Liver (tissue), 3 donors: ENCODE results near the gene SMAP2.

Experiments used
- ATF3 ChIP-seq: IDR thresholded peaks from 2 replicates; pipeline ENCODE4 v1.6.1; 2016; ENCODE audit warnings: antibody characterized with exemption
- EGR1 ChIP-seq, 2 donors: IDR thresholded peaks; 2 replicates each; pipeline ENCODE4 v1.6.1; 2016 to 2018; ENCODE audit warnings: antibody characterized with exemption in 2 of 2, low read depth in 2 of 2
- FOXA1 ChIP-seq: IDR thresholded peaks from 2 replicates; pipeline ENCODE4 v1.6.1; 2016; ENCODE audit warnings: antibody characterized with exemption
- GABPA ChIP-seq, 2 donors: IDR thresholded peaks in 1 of 2; conservative IDR thresholded peaks in 1 of 2; 2 replicates each; pipeline ENCODE4 v1.6.1; 2016; ENCODE audit warnings: antibody characterized with exemption in 2 of 2, mild to moderate bottlenecking in 1 of 2, moderate library complexity in 1 of 2
- HNF4A ChIP-seq, 2 donors: conservative IDR thresholded peaks; 2 replicates each; pipeline ENCODE4 v1.6.1; 2016; ENCODE audit warnings: antibody characterized with exemption in 2 of 2, mild to moderate bottlenecking in 2 of 2
- JUND ChIP-seq, 2 donors: IDR thresholded peaks; 2 replicates each; pipeline ENCODE4 v1.6.1; 2016; ENCODE audit warnings: antibody characterized with exemption in 2 of 2
- MAX ChIP-seq: IDR thresholded peaks from 2 replicates; pipeline ENCODE4 v1.6.1; 2016; ENCODE audit warnings: antibody characterized with exemption
- NR2F2 ChIP-seq: IDR thresholded peaks from 2 replicates; pipeline ENCODE4 v1.6.1; 2016; ENCODE audit warnings: antibody characterized with exemption
- RAD21 ChIP-seq, 2 donors: IDR thresholded peaks; 2 replicates each; pipeline ENCODE4 v1.6.1; 2016; ENCODE audit warnings: antibody characterized with exemption in 2 of 2, mild to moderate bottlenecking in 2 of 2
- REST ChIP-seq: IDR thresholded peaks from 2 replicates; pipeline ENCODE4 v1.6.1; 2016; ENCODE audit warnings: antibody characterized with exemption, mild to moderate bottlenecking
- TAF1 ChIP-seq: conservative IDR thresholded peaks from 2 replicates; pipeline ENCODE4 v1.6.1; 2016; ENCODE audit warnings: antibody characterized with exemption, mild to moderate bottlenecking
- YY1 ChIP-seq: IDR thresholded peaks from 2 replicates; pipeline ENCODE4 v1.6.1; 2016; ENCODE audit warnings: antibody characterized with exemption, mild to moderate bottlenecking
- ZBTB33 ChIP-seq: IDR thresholded peaks from 2 replicates; pipeline ENCODE4 v1.6.1; 2016; ENCODE audit warnings: antibody characterized with exemption
- TF ChIP-seq, protein P1 (sequence below): fragments of 150-350 bp; IDR thresholded peaks from 2 replicates; pipeline ENCODE4 v1.5.1; 2017; ENCODE audit warnings: improper control_type of control experiment, low read depth, low read length; ENCODE audit not compliant: missing input control
- donor health status: healthy.
- donor health status: healthy.

DNA sequence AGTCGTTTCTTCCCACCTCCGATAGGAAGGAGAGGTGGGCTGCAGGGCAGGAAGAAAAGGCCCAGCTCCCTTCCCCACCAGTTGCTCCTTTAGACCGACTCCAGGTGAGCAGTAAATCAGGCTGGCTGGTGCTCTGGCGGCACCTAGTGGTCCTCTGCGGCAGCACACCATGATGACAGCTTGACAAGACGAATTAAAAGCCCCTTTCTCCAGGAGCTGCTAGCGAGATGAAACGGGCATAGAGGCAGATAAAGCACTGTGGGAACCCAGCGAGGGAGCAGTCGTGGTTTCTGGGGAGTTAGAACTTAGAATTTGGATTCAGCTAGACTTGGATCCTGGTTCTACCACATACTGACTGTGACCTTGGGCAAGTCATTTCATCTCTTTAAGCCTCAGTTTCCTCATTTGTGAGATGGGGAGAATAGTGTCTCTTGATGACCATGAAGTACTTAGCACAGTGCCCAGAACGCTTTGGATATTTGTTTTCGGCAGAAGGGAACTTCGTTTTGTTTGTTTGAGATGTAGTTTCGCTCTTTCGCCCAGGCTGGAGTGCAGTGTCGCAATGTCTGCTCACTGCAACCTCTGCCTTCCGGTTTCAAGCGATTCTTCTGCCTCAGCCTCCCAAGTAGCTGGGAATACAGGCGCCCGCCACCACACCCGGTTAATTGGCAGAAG lies 34.6 kb upstream of the SMAP2 start:
- TF ChIP-seq, protein P1, sequence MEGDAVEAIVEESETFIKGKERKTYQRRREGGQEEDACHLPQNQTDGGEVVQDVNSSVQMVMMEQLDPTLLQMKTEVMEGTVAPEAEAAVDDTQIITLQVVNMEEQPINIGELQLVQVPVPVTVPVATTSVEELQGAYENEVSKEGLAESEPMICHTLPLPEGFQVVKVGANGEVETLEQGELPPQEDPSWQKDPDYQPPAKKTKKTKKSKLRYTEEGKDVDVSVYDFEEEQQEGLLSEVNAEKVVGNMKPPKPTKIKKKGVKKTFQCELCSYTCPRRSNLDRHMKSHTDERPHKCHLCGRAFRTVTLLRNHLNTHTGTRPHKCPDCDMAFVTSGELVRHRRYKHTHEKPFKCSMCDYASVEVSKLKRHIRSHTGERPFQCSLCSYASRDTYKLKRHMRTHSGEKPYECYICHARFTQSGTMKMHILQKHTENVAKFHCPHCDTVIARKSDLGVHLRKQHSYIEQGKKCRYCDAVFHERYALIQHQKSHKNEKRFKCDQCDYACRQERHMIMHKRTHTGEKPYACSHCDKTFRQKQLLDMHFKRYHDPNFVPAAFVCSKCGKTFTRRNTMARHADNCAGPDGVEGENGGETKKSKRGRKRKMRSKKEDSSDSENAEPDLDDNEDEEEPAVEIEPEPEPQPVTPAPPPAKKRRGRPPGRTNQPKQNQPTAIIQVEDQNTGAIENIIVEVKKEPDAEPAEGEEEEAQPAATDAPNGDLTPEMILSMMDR, result peak; percentile 98
- TF ChIP-seq TAF1, result no peak
- TF ChIP-seq RAD21 (IDR thresholded peaks at IDR 0.05), result peak; percentile 99 to 100
- peak in 1 of 2 donors; percentile 33 for TF ChIP-seq JUND (IDR thresholded peaks at IDR 0.05)
- no peak for TF ChIP-seq YY1
- no peak for TF ChIP-seq EGR1 (IDR thresholded peaks at IDR 0.05; ENCODE audit: low read depth in 2 of 2)
- no peak for TF ChIP-seq ZBTB33
- no peak for TF ChIP-seq ATF3
- no peak for TF ChIP-seq REST
- TF ChIP-seq MAX, result no peak
- peak in 1 of 2 donors; percentile 70 for TF ChIP-seq GABPA (IDR thresholded peaks at IDR 0.05 in 1 of 2, conservative IDR thresholded peaks at IDR 0.05 in 1 of 2)
- TF ChIP-seq FOXA1, result no peak
- TF ChIP-seq NR2F2, result no peak
- peak; percentile 37 to 50 for TF ChIP-seq HNF4A (conservative IDR thresholded peaks at IDR 0.05)
